ENCODE results near the gene SCT.

DNA sequence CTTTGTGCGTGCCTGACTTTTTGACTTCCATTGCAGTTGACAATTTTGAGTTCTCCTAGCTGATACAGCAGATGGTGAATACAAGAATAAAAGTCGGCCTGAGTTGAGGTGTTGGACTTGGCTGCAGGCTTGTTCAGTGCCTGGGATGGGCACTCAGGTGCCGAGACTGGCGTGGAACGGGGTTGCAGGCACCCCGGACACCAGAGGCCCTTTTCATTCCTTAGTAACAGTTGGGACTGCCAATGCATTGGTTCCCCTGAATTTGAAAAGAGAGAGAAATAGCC, 49.4 kb downstream of the SCT start:
- no peak for TF ChIP-seq POLR2AphosphoS5 (IDR thresholded peaks at IDR 0.05; ENCODE audit: borderline replicate concordance, low read depth, low read length)
- no peak for TF ChIP-seq EZH2 (IDR thresholded peaks at IDR 0.05)
- no peak for TF ChIP-seq FOXP2 (optimal IDR thresholded peaks at IDR 0.05; ENCODE audit: control extremely low read depth, extremely low read length, insufficient read depth)
